Stomach (tissue), 4 donors: ENCODE results near the gene SPN.

Experiments
- EP300 ChIP-seq: sonication (generic); formaldehyde crosslinking; IDR thresholded peaks from one replicate; pipeline ENCODE4 v1.6.1; 2017; ENCODE audit warnings: antibody characterized with exemption
- POLR2A ChIP-seq, 4 donors: fragments of 450-650 bp; IDR thresholded peaks; one replicate each; pipeline ENCODE4 v1.6.1; 2016; ENCODE audit warnings: antibody characterized with exemption in 4 of 4, control low read depth in 2 of 4, mild to moderate bottlenecking in 1 of 4, moderate library complexity in 1 of 4
- TF ChIP-seq, protein P1 (sequence below), 7 experiments: fragments of 450-650 bp in 4 of 7; fragments of 200-600 bp in 3 of 7; sonication (generic) in 3 of 7; IDR thresholded peaks; one replicate each; pipeline ENCODE4 v1.5.1; 2016 to 2019; ENCODE audit warnings: antibody characterized with exemption in 7 of 7, control low read depth in 2 of 7, mild to moderate bottlenecking in 1 of 7

DNA sequence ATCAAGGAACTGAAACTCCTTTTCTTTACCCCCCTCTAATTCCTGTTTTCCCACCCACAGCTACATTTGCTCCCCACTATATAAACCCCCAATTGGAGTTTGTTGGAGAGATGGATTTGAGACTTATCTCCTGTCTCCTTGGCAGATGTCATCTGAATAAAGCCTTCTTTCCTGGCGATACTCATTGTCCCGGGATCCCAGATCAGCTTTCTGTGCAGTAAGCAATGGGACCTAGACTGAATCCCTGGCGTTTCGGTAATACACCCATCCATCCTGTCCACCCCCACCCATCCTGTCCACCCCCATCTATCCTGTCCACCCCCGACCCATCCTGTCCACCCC lies 38.1 kb downstream of the SPN start:
- TF ChIP-seq, protein P1, sequence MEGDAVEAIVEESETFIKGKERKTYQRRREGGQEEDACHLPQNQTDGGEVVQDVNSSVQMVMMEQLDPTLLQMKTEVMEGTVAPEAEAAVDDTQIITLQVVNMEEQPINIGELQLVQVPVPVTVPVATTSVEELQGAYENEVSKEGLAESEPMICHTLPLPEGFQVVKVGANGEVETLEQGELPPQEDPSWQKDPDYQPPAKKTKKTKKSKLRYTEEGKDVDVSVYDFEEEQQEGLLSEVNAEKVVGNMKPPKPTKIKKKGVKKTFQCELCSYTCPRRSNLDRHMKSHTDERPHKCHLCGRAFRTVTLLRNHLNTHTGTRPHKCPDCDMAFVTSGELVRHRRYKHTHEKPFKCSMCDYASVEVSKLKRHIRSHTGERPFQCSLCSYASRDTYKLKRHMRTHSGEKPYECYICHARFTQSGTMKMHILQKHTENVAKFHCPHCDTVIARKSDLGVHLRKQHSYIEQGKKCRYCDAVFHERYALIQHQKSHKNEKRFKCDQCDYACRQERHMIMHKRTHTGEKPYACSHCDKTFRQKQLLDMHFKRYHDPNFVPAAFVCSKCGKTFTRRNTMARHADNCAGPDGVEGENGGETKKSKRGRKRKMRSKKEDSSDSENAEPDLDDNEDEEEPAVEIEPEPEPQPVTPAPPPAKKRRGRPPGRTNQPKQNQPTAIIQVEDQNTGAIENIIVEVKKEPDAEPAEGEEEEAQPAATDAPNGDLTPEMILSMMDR (IDR thresholded peaks at IDR 0.05), result no peak
- TF ChIP-seq POLR2A (IDR thresholded peaks at IDR 0.05) (no peak), EP300 (no peak)
